ENCODE measurements around the gene PANK4.
"Not testable (repeated sequence)": the region's sequence is repeated elsewhere in the genome, so short reads cannot be mapped to it uniquely, and the experiment has no call there.

Gene PANK4

DNA sequence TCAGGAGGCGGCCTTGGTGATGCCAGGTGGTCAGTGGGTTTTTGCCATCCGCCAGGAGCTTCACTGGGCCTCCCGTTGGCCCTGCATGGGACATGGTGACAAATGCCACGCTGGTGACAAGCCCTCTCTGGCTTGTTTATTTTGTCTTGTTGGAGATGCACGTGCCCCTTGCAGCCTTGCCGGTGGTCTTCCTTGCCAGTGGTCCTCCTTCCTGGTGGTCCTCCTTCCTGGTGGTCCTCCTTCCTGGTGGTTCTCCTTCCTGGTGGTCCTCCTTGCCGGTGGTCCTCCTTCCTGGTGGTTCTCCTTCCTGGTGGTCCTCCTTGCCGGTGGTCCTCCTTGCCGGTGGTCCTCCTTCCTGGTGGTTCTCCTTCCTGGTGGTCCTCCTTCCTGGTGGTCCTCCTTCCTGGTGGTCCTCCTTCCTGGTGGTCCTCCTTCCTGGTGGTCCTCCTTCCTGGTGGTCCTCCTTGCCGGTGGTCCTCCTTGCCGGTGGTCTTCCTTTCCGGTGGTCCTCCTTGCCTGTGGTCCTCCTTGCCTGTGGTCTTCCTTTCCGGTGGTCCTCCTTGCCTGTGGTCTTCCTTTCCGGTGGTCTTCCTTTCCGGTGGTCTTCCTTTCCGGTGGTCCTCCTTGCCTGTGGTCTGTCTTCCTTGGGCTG lies 67.2 kb downstream of the PANK4 start:
- not testable (repeated sequence) for DNase-seq (ENCODE audit: low read depth)

DNA sequence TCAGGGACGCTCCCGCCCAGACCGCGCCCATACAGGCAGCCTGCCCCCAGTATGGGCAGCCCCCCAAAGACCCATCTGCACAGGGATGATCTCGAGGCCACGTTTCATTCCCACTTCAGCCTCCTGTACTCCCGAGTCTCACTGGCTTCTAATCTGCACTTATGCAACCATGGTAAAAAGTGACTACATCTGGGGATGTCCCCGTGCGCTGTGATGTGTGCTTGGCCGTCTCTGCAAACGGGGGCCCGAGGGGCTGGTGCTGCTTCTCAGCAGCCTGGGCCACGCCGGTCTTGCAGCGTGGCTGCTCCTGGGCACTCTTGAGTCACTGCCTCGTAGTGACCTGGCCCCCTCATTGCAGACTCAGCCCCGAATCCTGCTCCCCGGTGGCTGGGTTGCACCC lies 67.7 kb downstream of the PANK4 start:
- no peak for DNase-seq (ENCODE audit: low read depth)
